ENCODE data around the gene MYH10. TPM values are rescaled to one million over a fixed set of nuclear protein-coding genes. Genes with fewer than 3 reads are reported as not detected.
"Not testable (repeated sequence)": the region's sequence is repeated elsewhere in the genome, so short reads cannot be mapped to it uniquely, and the experiment has no call there.

The MYH10 gene
- total RNA-seq, 2 experiments from 2014 or later: 13.1 to 13.4 TPM

DNA sequence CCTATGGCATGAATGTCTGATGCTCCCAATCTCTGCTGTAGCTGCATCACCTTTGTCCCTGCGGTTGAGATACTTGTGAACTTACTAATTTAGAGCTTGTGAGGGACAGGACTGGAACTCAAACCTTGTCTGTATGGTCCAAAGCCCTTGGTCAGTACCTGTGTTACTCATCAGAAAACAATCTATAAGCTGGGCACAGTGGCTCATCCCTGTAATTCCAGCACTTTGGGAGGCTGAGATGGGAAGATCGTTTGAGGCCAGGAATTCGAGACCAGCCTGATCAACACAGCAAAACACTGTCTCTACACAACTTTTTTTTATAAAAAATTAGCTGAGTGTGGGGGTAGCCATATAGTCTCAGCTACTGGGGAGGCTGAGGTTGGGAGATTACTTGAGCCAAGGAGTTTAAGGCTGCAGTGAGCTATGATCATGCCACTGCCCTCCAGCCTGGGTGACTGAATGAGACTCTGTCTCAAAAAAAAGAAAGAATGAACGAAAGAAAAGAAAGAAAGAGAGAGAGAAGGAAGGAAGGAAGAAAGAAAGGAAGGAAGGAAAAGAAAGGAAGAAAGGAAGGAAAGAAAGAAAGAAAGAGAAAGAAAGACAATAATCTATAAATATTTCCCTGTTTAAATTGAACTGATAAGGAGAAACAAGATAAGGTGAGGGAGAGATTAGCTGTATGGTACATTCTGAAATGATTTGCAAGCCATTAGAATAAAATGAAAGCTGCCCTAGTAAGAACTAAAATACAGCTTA is 31.7 kb upstream of the MYH10 start:
- no peaks in the 10 kb centered on the region for H3K36me3 Mint-ChIP-seq (ENCODE audit: low read depth)
- H3K4me1 Mint-ChIP-seq (ENCODE audit: low read depth): no peaks in the 10 kb centered on the region
- no peak overlapping the region for H3K4me3 Mint-ChIP-seq
- no peak overlapping the region for H3K27ac Mint-ChIP-seq
- CTCF ChIA-PET: interaction anchor here (0.6 to 1.4 kb wide), 3 partner anchors 60 to 1241 kb away, joined by 3 to 5 read pairs (median 3); no protein-coding TSS in a partner anchor
- intact Hi-C loops (cut with micrococcal nuclease): no loop called here
- peaks cover 3% of the 10 kb centered on the region for H3K9me3 Mint-ChIP-seq
- no peak for DNase-seq
- H3K27me3 Mint-ChIP-seq (ENCODE audit: low read depth): peaks cover 5% of the 10 kb centered on the region

DNA sequence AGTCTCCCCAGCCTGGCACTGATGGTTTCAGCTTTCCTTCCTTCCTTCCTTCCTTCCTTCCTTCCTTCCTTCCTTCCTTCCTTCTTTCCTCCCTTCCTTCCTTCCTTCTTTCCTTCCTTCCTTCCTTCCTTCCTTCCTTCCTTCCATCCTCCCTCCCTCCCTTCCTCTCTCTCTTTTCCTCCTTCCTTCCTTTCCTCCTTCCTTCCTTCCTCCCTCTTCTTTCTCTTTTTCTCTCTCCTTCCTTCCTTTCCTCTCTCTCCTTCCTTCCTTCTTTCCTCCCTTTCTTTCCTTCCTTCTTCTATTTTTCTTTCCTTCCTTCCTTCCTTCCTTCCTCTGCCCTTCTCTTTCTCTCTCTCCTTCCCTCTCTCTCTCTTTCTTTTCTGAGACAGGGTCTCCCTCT is 30.2 kb upstream of the MYH10 start:
- H3K4me1 Mint-ChIP-seq (ENCODE audit: low read depth); intact Hi-C loops (cut with micrococcal nuclease); DNase-seq; CTCF ChIA-PET; H3K27me3 Mint-ChIP-seq (ENCODE audit: low read depth); H3K27ac Mint-ChIP-seq; H3K4me3 Mint-ChIP-seq; H3K36me3 Mint-ChIP-seq (ENCODE audit: low read depth): not testable (repeated sequence)
- H3K9me3 Mint-ChIP-seq: peaks cover 10% of the 10 kb centered on the region

DNA sequence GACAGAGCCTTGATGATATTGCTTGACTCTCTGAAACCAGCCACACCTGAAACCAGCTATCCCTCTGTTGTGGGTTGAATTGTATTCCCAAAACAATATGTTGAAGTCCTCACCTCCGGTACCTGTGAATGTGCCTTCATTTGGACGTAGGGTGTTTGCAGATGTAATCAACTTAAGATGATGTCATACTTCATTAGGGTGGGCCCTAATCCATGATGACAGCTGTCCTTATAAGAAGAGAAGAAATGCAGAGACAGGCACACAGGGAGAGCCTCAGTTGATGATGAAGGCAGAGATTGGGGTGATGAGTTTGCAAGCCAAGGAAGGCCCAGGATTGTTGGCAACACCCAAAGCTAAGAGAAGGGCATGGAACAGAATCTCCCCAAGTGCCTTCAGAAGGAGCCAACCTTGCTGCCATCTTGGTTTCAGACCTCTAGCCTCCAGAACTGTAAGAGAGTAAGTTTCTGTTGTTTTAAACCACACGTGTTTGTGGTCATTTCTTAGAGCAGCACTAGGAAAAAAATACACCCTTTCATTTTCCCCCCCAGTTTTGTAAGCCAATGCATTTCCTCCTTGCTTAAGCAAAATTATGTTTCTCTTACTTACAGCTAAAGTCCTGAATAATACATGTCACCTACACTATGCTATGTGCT is 29.4 kb upstream of the MYH10 start:
- Mint-ChIP-seq H3K4me1 (ENCODE audit: low read depth) (no peaks in the 10 kb centered on the region), H3K9me3 (peaks cover 10% of the 10 kb centered on the region), H3K36me3 (ENCODE audit: low read depth) (peaks cover 2% of the 10 kb centered on the region), H3K4me3 (no peak overlapping the region), H3K27ac (no peak overlapping the region), H3K27me3 (ENCODE audit: low read depth) (peaks cover 5% of the 10 kb centered on the region)
- CTCF ChIA-PET: interaction anchor here (0.7 kb wide), 1 partner anchor 94 kb away, joined by 3 read pairs; no protein-coding TSS in a partner anchor
- intact Hi-C loops (cut with micrococcal nuclease): no loop called here
- DNase-seq: no peak

DNA sequence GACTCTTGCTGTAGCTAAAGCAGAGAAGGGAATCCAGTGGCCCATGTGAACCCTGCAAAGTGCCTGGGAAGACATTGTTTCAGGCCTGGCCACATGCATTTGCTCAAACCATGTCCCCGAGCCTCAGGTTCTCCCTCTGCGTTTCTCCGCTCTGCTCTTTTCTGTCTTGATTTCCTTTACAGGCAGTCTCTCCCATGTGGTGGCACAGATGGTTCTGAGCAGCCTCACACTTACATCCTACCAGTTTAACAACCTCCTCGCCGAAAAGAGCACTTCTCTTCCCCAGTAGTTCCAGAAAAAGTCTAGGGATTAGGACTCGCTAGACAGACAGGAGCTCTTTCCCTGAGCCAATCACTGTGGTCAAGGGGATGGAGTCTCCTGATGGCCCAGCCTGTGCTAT is 28.3 kb upstream of the MYH10 start:
- peaks cover 4% of the 10 kb centered on the region for H3K27me3 Mint-ChIP-seq (ENCODE audit: low read depth)
- H3K27ac Mint-ChIP-seq: no peak overlapping the region
- CTCF ChIA-PET: no interaction called here
- peaks cover 10% of the 10 kb centered on the region for H3K9me3 Mint-ChIP-seq
- intact Hi-C loops (cut with micrococcal nuclease): no loop called here
- peaks cover 2% of the 10 kb centered on the region for H3K36me3 Mint-ChIP-seq (ENCODE audit: low read depth)
- no peak overlapping the region for H3K4me3 Mint-ChIP-seq
- no peaks in the 10 kb centered on the region for H3K4me1 Mint-ChIP-seq (ENCODE audit: low read depth)
- no peak for DNase-seq

DNA sequence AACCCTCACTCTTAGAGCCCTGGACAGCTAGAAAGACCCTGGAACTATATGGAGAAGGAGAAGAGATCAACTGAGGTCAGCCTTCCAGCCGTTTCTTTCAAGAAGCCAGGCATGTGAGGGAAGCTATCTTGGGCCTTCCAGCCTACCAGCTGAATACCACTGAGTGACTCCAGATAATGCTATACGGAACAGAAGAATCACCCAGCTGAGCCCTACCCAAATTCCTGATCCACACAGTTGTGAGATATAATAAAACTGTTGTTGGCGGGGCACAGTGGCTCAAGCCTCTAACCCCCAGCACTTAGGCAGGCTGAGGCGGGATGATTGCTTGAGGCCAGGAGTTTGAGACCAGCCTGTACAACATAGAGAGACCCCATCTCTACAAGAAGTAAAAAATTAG is 26.2 kb upstream of the MYH10 start:
- H3K36me3 Mint-ChIP-seq (ENCODE audit: low read depth): peaks cover 2% of the 10 kb centered on the region
- CTCF ChIA-PET: no interaction called here
- peaks cover 10% of the 10 kb centered on the region for H3K9me3 Mint-ChIP-seq
- intact Hi-C loops (cut with micrococcal nuclease): no loop called here
- no peak for DNase-seq
- H3K27ac Mint-ChIP-seq: no peak overlapping the region
- peaks cover 2% of the 10 kb centered on the region for H3K27me3 Mint-ChIP-seq (ENCODE audit: low read depth)
- H3K4me3 Mint-ChIP-seq: no peak overlapping the region
- H3K4me1 Mint-ChIP-seq (ENCODE audit: low read depth): no peaks in the 10 kb centered on the region

DNA sequence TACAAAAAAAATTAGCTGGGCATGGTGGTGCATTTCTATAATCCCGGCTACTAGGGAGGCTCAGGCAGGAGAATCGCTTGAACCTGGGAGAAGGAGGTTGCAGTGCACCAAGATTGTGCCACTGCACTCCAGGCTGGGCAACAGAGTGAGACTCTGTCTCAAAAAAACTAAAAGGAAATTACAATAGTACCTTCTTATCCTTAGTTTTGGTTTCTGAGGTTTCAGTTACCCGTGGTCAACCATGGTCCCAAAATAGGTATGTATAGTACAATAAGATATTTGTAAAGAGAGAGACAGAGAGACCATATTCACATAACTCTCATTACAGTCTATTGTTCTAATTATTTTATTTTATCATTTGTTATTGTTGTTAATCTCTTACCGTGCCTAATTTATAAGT is 24.3 kb upstream of the MYH10 start:
- Mint-ChIP-seq H3K27me3 (ENCODE audit: low read depth) (peaks cover 6% of the 10 kb centered on the region), H3K36me3 (ENCODE audit: low read depth) (peaks cover 2% of the 10 kb centered on the region), H3K27ac (no peak overlapping the region), H3K9me3 (peaks cover 10% of the 10 kb centered on the region), H3K4me1 (ENCODE audit: low read depth) (no peaks in the 10 kb centered on the region), H3K4me3 (no peak overlapping the region)
- CTCF ChIA-PET: no interaction called here
- no peak for DNase-seq
- intact Hi-C loops (cut with micrococcal nuclease): no loop called here

DNA sequence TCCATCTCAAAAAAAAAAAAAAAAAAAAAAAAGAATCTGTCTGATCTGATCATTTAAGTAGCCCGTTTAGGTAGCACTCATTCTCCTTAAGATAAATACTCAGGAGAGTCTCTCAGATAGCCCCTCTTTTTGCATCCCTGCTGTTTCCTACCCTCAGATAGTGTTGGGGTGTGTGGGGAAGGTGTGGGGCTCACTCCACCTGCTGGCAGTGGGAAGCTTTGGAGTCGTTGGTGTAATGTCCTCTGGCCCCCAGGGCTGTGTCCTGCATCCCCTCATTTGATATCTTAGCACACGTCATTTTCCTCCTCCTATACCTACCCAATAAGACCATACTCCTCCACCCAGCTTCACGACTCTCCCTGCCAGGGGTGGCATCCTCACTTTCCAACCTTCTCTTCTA is 20.5 kb upstream of the MYH10 start:
- CTCF ChIA-PET: interaction anchor here (1.6 kb wide), 1 partner anchor 241 kb away, joined by 4 read pairs; no protein-coding TSS in a partner anchor
- H3K4me3 Mint-ChIP-seq: no peak overlapping the region
- no peaks in the 10 kb centered on the region for H3K36me3 Mint-ChIP-seq (ENCODE audit: low read depth)
- peaks cover 8% of the 10 kb centered on the region for H3K27me3 Mint-ChIP-seq (ENCODE audit: low read depth)
- H3K9me3 Mint-ChIP-seq: no peaks in the 10 kb centered on the region
- H3K27ac Mint-ChIP-seq: no peak overlapping the region
- intact Hi-C loops (cut with micrococcal nuclease): no loop called here
- DNase-seq: no peak
- no peaks in the 10 kb centered on the region for H3K4me1 Mint-ChIP-seq (ENCODE audit: low read depth)

DNA sequence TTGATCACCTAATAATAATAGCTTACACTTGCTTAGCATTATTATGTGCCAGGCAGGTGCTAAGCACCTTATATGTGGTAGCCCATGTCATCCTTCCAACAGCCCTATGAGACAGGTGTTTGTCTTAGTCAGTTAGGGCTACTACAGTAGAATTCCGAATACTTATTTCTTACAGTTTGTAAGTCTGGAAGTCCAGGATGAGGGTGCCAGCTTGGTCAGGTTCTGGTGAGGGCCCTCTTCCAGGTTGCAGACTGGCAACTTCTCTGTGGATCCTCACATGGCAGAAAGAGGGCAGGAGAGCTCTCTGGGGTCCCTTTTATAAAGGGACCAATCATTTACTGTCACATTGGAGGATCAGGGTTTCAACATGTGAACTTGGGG is 19.6 kb upstream of the MYH10 start:
- Mint-ChIP-seq H3K27me3 (ENCODE audit: low read depth) (peaks cover 8% of the 10 kb centered on the region), H3K4me1 (ENCODE audit: low read depth) (no peaks in the 10 kb centered on the region), H3K4me3 (no peak overlapping the region), H3K27ac (no peak overlapping the region), H3K36me3 (ENCODE audit: low read depth) (no peaks in the 10 kb centered on the region), H3K9me3 (no peaks in the 10 kb centered on the region)
- intact Hi-C loops (cut with micrococcal nuclease): no loop called here
- no peak for DNase-seq
- CTCF ChIA-PET: interaction anchor here (0.5 to 1.2 kb wide), 3 partner anchors 25 to 240 kb away, joined by 3 to 4 read pairs (median 3); no protein-coding TSS in a partner anchor

DNA sequence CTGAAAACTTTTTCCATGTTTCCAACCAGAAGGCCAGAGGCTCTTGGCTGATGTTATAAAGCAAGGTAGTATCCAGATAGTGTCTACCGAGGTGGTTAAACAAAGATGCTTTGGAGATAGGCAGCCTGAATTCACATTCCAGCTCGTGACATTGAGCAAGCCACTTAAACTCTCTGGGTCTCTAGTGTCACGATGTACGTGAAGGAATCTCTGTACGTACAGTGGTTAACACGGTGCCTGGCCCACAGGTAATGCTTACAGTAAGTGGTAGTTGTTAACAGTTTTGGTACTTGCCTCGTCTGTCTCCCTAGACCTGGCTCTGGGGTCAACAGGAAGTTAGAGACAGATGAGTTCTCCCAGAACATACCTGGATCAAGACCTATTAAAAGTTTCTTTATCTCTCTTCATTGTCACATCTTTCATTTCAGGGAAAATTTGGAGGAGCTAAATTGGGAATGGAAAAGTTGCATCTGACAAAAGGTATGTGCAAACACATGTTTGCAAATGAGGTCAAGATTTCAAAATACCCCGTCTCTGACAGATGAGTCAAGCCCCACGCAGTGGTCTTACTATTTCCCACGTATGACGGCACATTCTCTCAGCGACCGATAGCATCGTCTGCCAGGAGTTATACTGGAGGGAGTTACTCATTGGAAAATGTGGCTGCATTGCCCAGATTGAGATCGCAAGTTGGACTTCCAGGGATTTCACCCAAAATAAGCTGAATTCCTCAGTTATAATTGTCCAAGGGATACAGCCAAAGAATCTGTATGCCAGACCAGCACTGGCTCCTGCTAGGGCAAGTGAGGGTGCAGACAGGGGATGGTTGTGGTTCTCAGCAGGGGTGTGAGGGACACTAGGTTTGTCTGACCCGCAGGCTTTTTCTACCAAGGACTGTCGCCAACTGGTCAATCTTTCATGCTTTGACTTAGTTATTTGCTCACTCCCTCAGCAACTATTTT is 18.9 kb upstream of the MYH10 start:
- CTCF ChIA-PET: interaction anchor here (0.5 to 1.2 kb wide), 3 partner anchors 26 to 240 kb away, joined by 3 to 4 read pairs (median 3); no protein-coding TSS in a partner anchor
- Mint-ChIP-seq H3K9me3 (no peaks in the 10 kb centered on the region), H3K27me3 (ENCODE audit: low read depth) (peaks cover 8% of the 10 kb centered on the region), H3K27ac (no peak overlapping the region), H3K36me3 (ENCODE audit: low read depth) (no peaks in the 10 kb centered on the region), H3K4me3 (no peak overlapping the region), H3K4me1 (ENCODE audit: low read depth) (no peaks in the 10 kb centered on the region)
- no peak for DNase-seq
- intact Hi-C loops (cut with micrococcal nuclease): no loop called here

DNA sequence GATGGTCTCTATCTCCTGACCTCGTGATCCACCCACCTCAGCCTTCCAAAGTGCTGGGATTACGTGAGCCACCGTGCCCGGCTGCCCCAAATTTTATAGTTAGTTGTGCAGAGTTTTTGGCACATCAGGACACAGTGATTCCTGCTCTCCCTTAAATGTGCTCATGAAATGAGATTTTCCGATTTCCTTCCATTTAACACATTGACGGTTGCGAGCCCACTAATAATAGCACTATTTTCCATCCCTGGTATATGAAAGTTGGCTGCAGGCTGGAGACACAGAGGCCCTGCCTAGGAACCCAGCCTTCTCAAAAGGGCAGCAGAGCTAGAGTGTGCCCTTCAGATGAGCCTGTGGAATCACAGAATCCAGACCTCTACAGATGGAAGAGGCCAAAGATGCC is 17.4 kb upstream of the MYH10 start:
- DNase-seq: no peak
- intact Hi-C loops (cut with micrococcal nuclease): no loop called here
- CTCF ChIA-PET: interaction anchor here (0.6 to 0.7 kb wide), 3 partner anchors 30 to 263 kb away, joined by 3 to 4 read pairs (median 4); no protein-coding TSS in a partner anchor
- Mint-ChIP-seq H3K9me3 (no peaks in the 10 kb centered on the region), H3K36me3 (ENCODE audit: low read depth) (no peaks in the 10 kb centered on the region), H3K27me3 (ENCODE audit: low read depth) (peaks cover 11% of the 10 kb centered on the region), H3K4me1 (ENCODE audit: low read depth) (no peaks in the 10 kb centered on the region), H3K4me3 (no peak overlapping the region), H3K27ac (no peak overlapping the region)

DNA sequence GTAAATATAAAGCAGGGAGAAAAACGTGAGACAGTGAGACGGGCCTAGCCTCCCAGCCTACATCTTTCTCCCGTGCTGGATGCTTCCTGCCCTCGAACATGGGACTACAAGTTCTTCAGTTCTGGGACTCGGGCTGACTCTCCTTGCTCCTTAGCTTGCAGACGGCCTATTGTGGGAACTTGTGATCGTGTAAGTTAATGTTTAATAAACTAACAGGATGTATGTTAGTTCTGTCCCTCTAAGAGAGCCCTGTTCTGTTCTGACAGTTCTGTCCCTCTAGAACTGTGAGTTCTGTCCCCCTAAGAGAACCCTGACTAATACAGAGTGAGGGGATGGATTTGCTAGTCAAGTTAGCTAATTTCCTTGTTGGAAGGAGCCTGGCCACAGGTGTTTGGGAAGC is 16.7 kb upstream of the MYH10 start:
- H3K4me1 Mint-ChIP-seq (ENCODE audit: low read depth): no peaks in the 10 kb centered on the region
- H3K9me3 Mint-ChIP-seq: no peaks in the 10 kb centered on the region
- no peaks in the 10 kb centered on the region for H3K36me3 Mint-ChIP-seq (ENCODE audit: low read depth)
- DNase-seq: no peak
- CTCF ChIA-PET: interaction anchor here (0.6 kb wide), 1 partner anchor 264 kb away, joined by 4 read pairs; no protein-coding TSS in a partner anchor
- no peak overlapping the region for H3K4me3 Mint-ChIP-seq
- H3K27me3 Mint-ChIP-seq (ENCODE audit: low read depth): peaks cover 11% of the 10 kb centered on the region
- intact Hi-C loops (cut with micrococcal nuclease): no loop called here
- H3K27ac Mint-ChIP-seq: no peak overlapping the region

DNA sequence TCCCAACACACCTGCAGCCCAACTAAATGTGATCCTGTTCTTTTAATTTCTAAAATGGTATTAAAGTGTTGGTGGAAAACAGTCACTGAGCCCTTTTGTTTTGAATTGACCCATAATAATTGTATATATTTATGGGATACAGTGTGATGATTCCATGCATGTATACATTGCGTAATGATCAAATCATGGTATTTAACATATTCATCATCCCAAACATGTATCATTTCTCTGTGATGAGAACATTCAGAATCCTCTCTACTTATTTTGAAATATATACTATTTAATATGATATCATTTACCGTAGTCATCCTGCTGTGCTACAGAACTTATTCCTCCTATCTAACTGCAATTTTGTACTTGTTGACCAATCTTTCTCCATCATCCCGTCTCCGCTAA is 14.0 kb upstream of the MYH10 start:
- peaks cover 6% of the 10 kb centered on the region for H3K27me3 Mint-ChIP-seq (ENCODE audit: low read depth)
- no peaks in the 10 kb centered on the region for H3K9me3 Mint-ChIP-seq
- no peak for DNase-seq
- H3K27ac Mint-ChIP-seq: no peak overlapping the region
- no peak overlapping the region for H3K4me3 Mint-ChIP-seq
- intact Hi-C loops (cut with micrococcal nuclease): no loop called here
- H3K4me1 Mint-ChIP-seq (ENCODE audit: low read depth): no peaks in the 10 kb centered on the region
- CTCF ChIA-PET: no interaction called here
- no peaks in the 10 kb centered on the region for H3K36me3 Mint-ChIP-seq (ENCODE audit: low read depth)
